Ovary (tissue), 10 donors: ENCODE data around the gene MC4R. TPM values are rescaled to one million over a fixed set of nuclear protein-coding genes. Genes with fewer than 3 reads are reported as not detected.
"Not testable (repeated sequence)": the region's sequence is repeated elsewhere in the genome, so short reads cannot be mapped to it uniquely, and the experiment has no call there.

ENCODE experiments used
- DNase-seq, 5 donors: peaks; one replicate each; pipeline ENCODE4 v3.0.0-alpha.2; 2019 to 2020
- H3K27ac ChIP-seq, 2 donors: fragments of 200-600 bp; one replicate each; pipeline versions ENCODE4 v1.5.1 to v1.8.0; 2019 to 2022
- H3K27me3 ChIP-seq: fragments of 200-600 bp; one replicate; pipeline ENCODE4 v1.8.0; 2022
- H3K36me3 ChIP-seq: fragments of 200-600 bp; sonication (generic); one replicate; pipeline ENCODE4 v1.5.1; 2019
- H3K4me1 ChIP-seq: one replicate; pipeline ENCODE4 v1.8.1; 2013; ENCODE audit warnings: mild to moderate bottlenecking, moderate library complexity; ENCODE audit not compliant: insufficient read depth
- H3K4me3 ChIP-seq: fragments of 200-600 bp; sonication (generic); one replicate; pipeline ENCODE4 v1.5.1; 2017
- H3K9me3 ChIP-seq, 2 donors: fragments of 200-600 bp in 1 of 2; sonication (generic) in 1 of 2; one replicate each; pipeline versions ENCODE4 v1.5.1 to v1.8.1; 2013 to 2019; ENCODE audit warnings: mild to moderate bottlenecking in 1 of 2, moderate library complexity in 1 of 2
- EP300 ChIP-seq: sonication (generic); formaldehyde crosslinking; IDR thresholded peaks from one replicate; pipeline ENCODE4 v1.6.1; 2017; ENCODE audit warnings: antibody characterized with exemption
- POLR2A ChIP-seq: fragments of 450-650 bp; IDR thresholded peaks from one replicate; pipeline ENCODE4 v1.6.1; 2017; ENCODE audit warnings: antibody characterized with exemption, mild to moderate bottlenecking, moderate library complexity
- WGBS, 3 donors: extraction: QIAGEN DNeasy Blood & Tissue Kit in 1 of 3; methylation state at CpG; one replicate each; pipeline versions ENCODE4 v1.1.5 to v1.1.7; 2013 to 2017; 5-methylcytosine and 5-hydroxymethylcytosine counted together
- intact Hi-C, 4 donors: fragments of 100-400 bp; cut with DNase I; formaldehyde crosslinking; loops; one replicate each; pipeline versions ENCODE4 v1.11.0 to v1.15.1; 2022 to 2023
- long read RNA-seq, 3 donors: library from polyadenylated mRNA in 2 of 3; unstranded in 2 of 3; transcript quantifications; one replicate each; pipeline ENCODE4 v2.0.0 and lab custom pipeline, GENCODE V29; 2021 to 2026
- polyA plus RNA-seq, 2 donors: library from polyadenylated mRNA; stranded (reverse); fragments of 200-250 nt in 1 of 2; fragments of 350-450 nt in 1 of 2; fragmentation: Illumina TruSeq in 1 of 2; extraction: RNeasy Lipid Tissue Mini Kit (QIAGEN cat#74804) in 1 of 2; gene quantifications; one replicate each; pipeline ENCODE4 v1.2.3, GENCODE V29; 2013 to 2014
- total RNA-seq, 7 donors: library from RNA; depleted of rRNA in 2 of 7; stranded (reverse); fragments of >200 nt in 2 of 7; fragmentation: NEBNext Ultra II Directional in 3 of 7; extraction: Animal tissue kit (Norgen Biotek cat#: 25700) in 3 of 7; gene quantifications; one replicate each; pipeline versions ENCODE4 v1.1.0 to v1.2.4, GENCODE V29; 2016 to 2023
- TF ChIP-seq, protein P1 (sequence below), 3 donors: fragments of 450-650 bp in 2 of 3; fragments of 200-600 bp in 1 of 3; IDR thresholded peaks; one replicate each; pipeline versions ENCODE4 v1.5.1 to v1.8.0; 2016 to 2022; ENCODE audit warnings: antibody characterized with exemption in 3 of 3, mild to moderate bottlenecking in 1 of 3
- donor health status: DM: no; HTN: no; CAD: no; lungs with moderate emphysema.
- donor health status: DM: no; HTN: no; CAD: no.
- donor health status: Bipolar disorder and iron deficiency.
- donor health status: DM: yes; HTN: yes; CAD: no.
- donor health status: DM: no; HTN: no; CAD: no.
- donor health status: DM: yes; HTN: yes; CAD: no.

MC4R gene
- total RNA-seq: under 1 TPM in 2 of 7 donors, not detected in 5; 0.36 to 0.80 TPM
- under 1 TPM in 1 of 2 donors, not detected in 1; 0.45 TPM for polyA plus RNA-seq
- long read RNA-seq, donor 1: 0 reads
- long read RNA-seq, donor 2: 0 reads
- long read RNA-seq, donor 3: 0 reads

GRCh38 chr18:60372596-60372995 is at the start of gene MC4R:
Gene MC4R, minus strand, starts transcription at chr18:60372775. Its CDS starts 426 bp downstream, at chr18:60372349.
- Histone ChIP-seq H3K36me3 (no peaks in the 10 kb centered on the region), H3K27me3 (no peaks in the 10 kb centered on the region), H3K27ac (no peak within 1 kb of the TSS), H3K4me3 (no peak within 1 kb of the TSS), H3K4me1 (no peaks in the 10 kb centered on the region), H3K9me3 (no peaks in the 10 kb centered on the region)
- DNase-seq: peak in 2 of 5 donors; percentile 22 to 46
- intact Hi-C loops: no loop called here
- no peak for TF ChIP-seq EP300
- TF ChIP-seq POLR2A: no peak
- TF ChIP-seq, protein P1, sequence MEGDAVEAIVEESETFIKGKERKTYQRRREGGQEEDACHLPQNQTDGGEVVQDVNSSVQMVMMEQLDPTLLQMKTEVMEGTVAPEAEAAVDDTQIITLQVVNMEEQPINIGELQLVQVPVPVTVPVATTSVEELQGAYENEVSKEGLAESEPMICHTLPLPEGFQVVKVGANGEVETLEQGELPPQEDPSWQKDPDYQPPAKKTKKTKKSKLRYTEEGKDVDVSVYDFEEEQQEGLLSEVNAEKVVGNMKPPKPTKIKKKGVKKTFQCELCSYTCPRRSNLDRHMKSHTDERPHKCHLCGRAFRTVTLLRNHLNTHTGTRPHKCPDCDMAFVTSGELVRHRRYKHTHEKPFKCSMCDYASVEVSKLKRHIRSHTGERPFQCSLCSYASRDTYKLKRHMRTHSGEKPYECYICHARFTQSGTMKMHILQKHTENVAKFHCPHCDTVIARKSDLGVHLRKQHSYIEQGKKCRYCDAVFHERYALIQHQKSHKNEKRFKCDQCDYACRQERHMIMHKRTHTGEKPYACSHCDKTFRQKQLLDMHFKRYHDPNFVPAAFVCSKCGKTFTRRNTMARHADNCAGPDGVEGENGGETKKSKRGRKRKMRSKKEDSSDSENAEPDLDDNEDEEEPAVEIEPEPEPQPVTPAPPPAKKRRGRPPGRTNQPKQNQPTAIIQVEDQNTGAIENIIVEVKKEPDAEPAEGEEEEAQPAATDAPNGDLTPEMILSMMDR (IDR thresholded peaks at IDR 0.05): no peak
- WGBS, 3 donors: 0 to 1% (median 1%) methylated on average over 9 of the region's 9 CpGs

GRCh38 chr18:60422306-60422705 is 49.7 kb upstream of the MC4R start:
- H3K27ac ChIP-seq, DNase-seq, H3K4me3 ChIP-seq, H3K36me3 ChIP-seq, H3K9me3 ChIP-seq, intact Hi-C loops, H3K27me3 ChIP-seq, H3K4me1 ChIP-seq: not testable (repeated sequence)
- 96 to 98% (median 97%) methylated on average over 8 of the region's 8 CpGs for WGBS, 3 donors

DNA sequence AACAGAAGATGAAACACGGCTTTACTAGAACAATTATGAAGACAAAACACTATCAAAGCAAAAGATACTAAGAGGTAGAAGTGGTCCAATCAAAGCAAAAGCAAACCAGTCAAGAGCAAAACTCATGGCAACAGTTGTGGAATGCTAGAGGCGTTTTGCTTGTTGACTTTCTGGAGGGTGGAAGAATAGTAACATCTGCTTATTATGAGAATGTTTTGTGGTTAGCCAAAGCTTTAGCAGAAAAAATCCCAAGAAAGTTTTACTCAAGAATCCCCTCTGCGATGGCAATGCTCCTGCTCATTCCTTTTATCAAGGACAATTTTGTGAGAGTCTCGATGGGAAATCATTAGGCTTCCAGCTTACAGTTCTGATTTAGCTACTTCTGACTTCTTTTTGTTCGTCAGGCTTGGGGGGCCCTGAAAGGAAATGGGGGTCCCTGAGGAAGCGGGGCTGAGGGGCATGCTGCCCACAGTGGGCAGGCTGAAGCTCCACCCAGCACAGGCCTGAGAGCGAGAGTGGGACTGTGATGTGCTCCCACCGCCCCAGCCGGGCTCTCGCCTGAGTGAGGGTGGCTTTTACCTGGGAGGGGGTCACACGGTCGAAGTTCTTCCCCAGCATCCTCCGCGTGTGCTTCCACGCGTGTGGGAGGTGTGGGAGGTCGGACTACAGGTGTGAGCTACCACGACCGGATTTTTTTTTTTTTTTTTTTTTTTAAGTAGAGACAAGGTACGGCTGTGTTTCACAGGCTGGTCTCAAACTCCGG is 49.0 kb upstream of the MC4R start:
- 68 to 77% (median 68%) methylated on average over 21 of the region's 21 CpGs for WGBS, 3 donors
- no peak for DNase-seq
- Histone ChIP-seq H3K36me3 (no peaks in the 10 kb centered on the region), H3K4me1 (no peaks in the 10 kb centered on the region), H3K27ac (no peak overlapping the region), H3K27me3 (no peaks in the 10 kb centered on the region), H3K4me3 (no peak overlapping the region), H3K9me3 (no peaks in the 10 kb centered on the region)
- TF ChIP-seq POLR2A (no peak), EP300 (no peak)
- TF ChIP-seq, protein P1 (IDR thresholded peaks at IDR 0.05): no peak
- intact Hi-C loops: no loop called here

DNA sequence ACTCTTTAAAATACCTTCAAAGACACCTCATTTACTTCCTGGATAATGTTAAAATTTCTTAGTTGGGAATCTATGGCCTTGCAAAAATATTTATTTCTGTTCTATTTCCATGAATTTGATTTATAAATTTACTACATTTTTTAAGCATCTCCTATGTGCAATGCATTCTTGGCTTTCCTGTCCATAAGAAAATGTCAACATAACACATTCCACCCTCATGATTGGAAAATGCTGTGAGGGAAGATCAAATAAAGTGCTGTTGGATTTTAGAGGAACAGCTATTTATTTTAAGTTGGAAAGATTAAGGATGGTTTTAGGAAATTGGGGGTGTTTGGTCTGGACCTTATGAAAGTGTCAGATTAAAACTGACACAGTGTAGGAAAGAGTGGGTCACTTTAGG is 45.4 kb upstream of the MC4R start:
- no peaks in the 10 kb centered on the region for H3K27me3 ChIP-seq
- H3K27ac ChIP-seq: no peak overlapping the region
- H3K36me3 ChIP-seq: no peaks in the 10 kb centered on the region
- no peak overlapping the region for H3K4me3 ChIP-seq
- intact Hi-C loops: no loop called here
- no peaks in the 10 kb centered on the region for H3K9me3 ChIP-seq
- H3K4me1 ChIP-seq: no peaks in the 10 kb centered on the region
- DNase-seq: no peak
- TF ChIP-seq, protein P1 (IDR thresholded peaks at IDR 0.05): no peak
- TF ChIP-seq POLR2A (no peak), EP300 (no peak)

- no peaks in the 10 kb centered on the region for H3K4me1 ChIP-seq
- TF ChIP-seq, protein P1 (IDR thresholded peaks at IDR 0.05): no peak
- TF ChIP-seq POLR2A (no peak), EP300 (no peak)
- DNase-seq: no peak
- H3K27ac ChIP-seq: no peak overlapping the region
- H3K27me3 ChIP-seq: no peaks in the 10 kb centered on the region
- no peaks in the 10 kb centered on the region for H3K9me3 ChIP-seq
- intact Hi-C loops: no loop called here
- no peaks in the 10 kb centered on the region for H3K36me3 ChIP-seq
- WGBS, 3 donors: 93 to 94% (median 94%) methylated on average over 3 of the region's 3 CpGs
- H3K4me3 ChIP-seq: no peak overlapping the region
Measured at GRCh38 chr18:60413944-60414547, 41.5 kb upstream of the MC4R start.
